Measurements from ENCODE around the gene CCDC39. TPM values are rescaled to one million over a fixed set of nuclear protein-coding genes. Genes with fewer than 3 reads are reported as not detected.
"Not testable (repeated sequence)": the region's sequence is repeated elsewhere in the genome, so short reads cannot be mapped to it uniquely, and the experiment has no call there.

The CCDC39 gene
- total and polyA plus RNA-seq, 4 donors = 0.59 to 6.7 (median 3.5) TPM

DNA sequence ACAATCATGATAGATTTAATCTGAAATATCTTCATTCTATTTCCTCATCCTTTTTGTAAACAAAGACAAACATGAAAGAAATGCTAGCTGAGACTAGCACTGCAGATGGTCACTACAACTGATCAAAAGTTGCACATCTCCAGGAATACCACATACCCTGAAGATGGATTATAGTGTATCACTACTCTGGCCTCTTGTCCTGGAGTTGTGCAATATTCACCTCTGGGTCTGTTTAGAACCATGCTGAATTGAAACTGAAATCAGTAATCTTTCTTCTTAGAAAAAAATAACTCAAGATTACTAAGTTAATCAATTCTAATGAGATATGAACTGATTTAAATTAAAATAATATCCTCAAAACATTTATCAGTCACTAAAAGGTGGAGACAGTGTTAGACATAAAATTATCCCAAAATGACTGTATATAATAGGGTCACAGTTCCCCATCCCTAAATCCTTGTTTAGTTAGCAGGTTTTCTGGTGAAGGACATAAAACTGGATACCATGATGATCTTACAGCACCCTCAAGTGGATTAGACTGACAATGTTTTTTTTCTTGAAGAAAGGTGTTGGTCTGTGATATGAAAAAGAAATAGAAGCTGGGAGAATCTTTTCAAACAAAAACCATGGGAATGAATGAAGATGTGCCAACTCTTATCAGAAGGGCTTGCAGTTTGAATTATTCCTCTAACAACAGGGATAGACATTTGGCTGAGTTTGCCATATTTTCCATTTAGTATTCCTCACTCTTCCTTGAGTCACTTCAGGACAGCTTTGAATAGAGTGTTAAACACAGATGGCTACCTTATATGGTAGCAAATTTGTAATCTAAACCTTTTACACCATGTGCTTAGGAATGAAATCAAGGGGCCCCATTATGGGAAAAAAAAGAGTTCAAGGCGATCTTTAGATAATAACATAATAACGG lies 84.4 kb downstream of the CCDC39 start:
- TF ChIP-seq, protein P1, sequence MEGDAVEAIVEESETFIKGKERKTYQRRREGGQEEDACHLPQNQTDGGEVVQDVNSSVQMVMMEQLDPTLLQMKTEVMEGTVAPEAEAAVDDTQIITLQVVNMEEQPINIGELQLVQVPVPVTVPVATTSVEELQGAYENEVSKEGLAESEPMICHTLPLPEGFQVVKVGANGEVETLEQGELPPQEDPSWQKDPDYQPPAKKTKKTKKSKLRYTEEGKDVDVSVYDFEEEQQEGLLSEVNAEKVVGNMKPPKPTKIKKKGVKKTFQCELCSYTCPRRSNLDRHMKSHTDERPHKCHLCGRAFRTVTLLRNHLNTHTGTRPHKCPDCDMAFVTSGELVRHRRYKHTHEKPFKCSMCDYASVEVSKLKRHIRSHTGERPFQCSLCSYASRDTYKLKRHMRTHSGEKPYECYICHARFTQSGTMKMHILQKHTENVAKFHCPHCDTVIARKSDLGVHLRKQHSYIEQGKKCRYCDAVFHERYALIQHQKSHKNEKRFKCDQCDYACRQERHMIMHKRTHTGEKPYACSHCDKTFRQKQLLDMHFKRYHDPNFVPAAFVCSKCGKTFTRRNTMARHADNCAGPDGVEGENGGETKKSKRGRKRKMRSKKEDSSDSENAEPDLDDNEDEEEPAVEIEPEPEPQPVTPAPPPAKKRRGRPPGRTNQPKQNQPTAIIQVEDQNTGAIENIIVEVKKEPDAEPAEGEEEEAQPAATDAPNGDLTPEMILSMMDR (IDR thresholded peaks at IDR 0.05; ENCODE audit: control extremely low read depth, extremely low read depth) = no peak
- DNase-seq (peak in 1 of 3 donors; percentile 13), ATAC-seq (ENCODE audit: insufficient read depth, low FRiP score) (no peak)
- WGBS, 2 donors = 68 to 81% methylated on average over 2 of the region's 2 CpGs
- Histone ChIP-seq H3K36me3 (ENCODE audit: control insufficient read depth in 4 of 4, insufficient read depth in 4 of 4, low read length in 4 of 4) (no peaks in the 10 kb centered on the region), H3K9ac (ENCODE audit: insufficient read depth in 1 of 2, low read length in 2 of 2) (no peak overlapping the region), H3K27ac (ENCODE audit: low read depth in 1 of 2, low read length in 1 of 2) (no peak overlapping the region), H3K27me3 (ENCODE audit: control insufficient read depth in 3 of 3, insufficient read depth in 3 of 3, low read length in 2 of 3) (peaks cover 0 to 13% (median 5%) of the 10 kb centered on the region in 3 donors), H3K9me3 (ENCODE audit: control insufficient read depth in 4 of 4, insufficient read depth in 3 of 4, low read length in 3 of 4) (peaks cover 0 to 3% (median under 1%) of the 10 kb centered on the region in 4 donors), H3K4me1 (ENCODE audit: control insufficient read depth in 5 of 5, insufficient read depth in 5 of 5, low read length in 5 of 5) (no peaks in the 10 kb centered on the region), H3K4me3 (no peak overlapping the region)

DNA sequence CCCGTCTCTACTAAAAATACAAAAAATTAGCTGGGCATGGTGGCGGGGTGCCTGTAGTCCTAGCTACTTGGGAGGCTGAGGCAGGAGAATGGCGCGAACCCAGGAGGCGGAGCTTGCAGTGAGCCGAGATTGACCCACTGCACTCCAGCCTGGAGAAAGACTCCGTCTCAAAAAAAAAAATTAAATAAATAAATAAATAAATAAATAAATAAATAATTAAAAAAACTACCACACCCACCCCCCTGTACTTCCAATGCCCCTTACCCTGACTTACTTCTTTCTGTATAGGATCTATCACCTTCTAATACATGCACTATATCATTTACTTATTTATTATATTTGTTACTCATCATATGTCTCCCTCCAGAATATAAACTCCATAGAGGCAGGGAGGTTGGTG lies 85.7 kb downstream of the CCDC39 start:
- H3K9ac ChIP-seq (ENCODE audit: insufficient read depth in 1 of 2, low read length in 2 of 2); H3K27ac ChIP-seq (ENCODE audit: low read depth in 1 of 2, low read length in 1 of 2); DNase-seq; H3K4me1 ChIP-seq (ENCODE audit: control insufficient read depth in 5 of 5, insufficient read depth in 5 of 5, low read length in 5 of 5); ATAC-seq (ENCODE audit: insufficient read depth, low FRiP score); H3K9me3 ChIP-seq (ENCODE audit: control insufficient read depth in 4 of 4, insufficient read depth in 3 of 4, low read length in 3 of 4); H3K4me3 ChIP-seq; H3K27me3 ChIP-seq (ENCODE audit: control insufficient read depth in 3 of 3, insufficient read depth in 3 of 3, low read length in 2 of 3); H3K36me3 ChIP-seq (ENCODE audit: control insufficient read depth in 4 of 4, insufficient read depth in 4 of 4, low read length in 4 of 4): not testable (repeated sequence)
- WGBS, 2 donors = 95 to 96% methylated on average over 7 of the region's 7 CpGs

DNA sequence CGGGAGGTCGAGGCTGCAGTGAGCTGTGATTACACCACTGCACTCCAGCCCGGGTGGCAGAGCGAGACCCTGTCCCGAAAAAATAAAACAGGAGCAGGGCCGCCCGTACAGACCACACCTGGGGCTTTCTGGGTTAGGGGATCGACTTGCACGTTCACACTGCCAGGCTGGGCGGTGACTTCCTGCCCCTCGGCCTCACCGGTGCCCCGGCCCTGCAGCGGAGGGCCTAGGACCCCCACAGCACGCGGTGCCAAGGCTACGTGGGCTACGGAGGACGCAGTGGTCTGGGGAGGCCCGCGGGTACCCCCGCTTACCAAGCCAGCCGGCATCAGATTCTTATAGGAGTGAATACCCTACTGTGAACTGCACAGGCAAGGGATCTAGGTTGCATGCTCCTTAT lies 88.9 kb downstream of the CCDC39 start:
- ATAC-seq (ENCODE audit: insufficient read depth, low FRiP score) (no peak), DNase-seq (no peak)
- Histone ChIP-seq H3K4me1 (ENCODE audit: control insufficient read depth in 5 of 5, insufficient read depth in 5 of 5, low read length in 5 of 5) (no peaks in the 10 kb centered on the region), H3K9me3 (ENCODE audit: control insufficient read depth in 4 of 4, insufficient read depth in 3 of 4, low read length in 3 of 4) (peaks cover 0 to 2% (median 0%) of the 10 kb centered on the region in 4 donors), H3K27ac (ENCODE audit: low read depth in 1 of 2, low read length in 1 of 2) (no peak overlapping the region), H3K4me3 (no peak overlapping the region), H3K27me3 (ENCODE audit: control insufficient read depth in 3 of 3, insufficient read depth in 3 of 3, low read length in 2 of 3) (peaks cover under 1 to 2% (median 2%) of the 10 kb centered on the region in 3 donors), H3K36me3 (ENCODE audit: control insufficient read depth in 4 of 4, insufficient read depth in 4 of 4, low read length in 4 of 4) (no peaks in the 10 kb centered on the region), H3K9ac (ENCODE audit: insufficient read depth in 1 of 2, low read length in 2 of 2) (no peak overlapping the region)
- TF ChIP-seq, protein P1 (IDR thresholded peaks at IDR 0.05; ENCODE audit: control extremely low read depth, extremely low read depth) = no peak
- WGBS, 2 donors = 90 to 91% methylated on average over 23 of the region's 23 CpGs

- WGBS, 2 donors = 70 to 77% methylated on average over 1 of the region's 1 CpG
- DNase-seq = no peak
- H3K36me3 ChIP-seq (ENCODE audit: control insufficient read depth in 4 of 4, insufficient read depth in 4 of 4, low read length in 4 of 4) = no peaks in the 10 kb centered on the region
- no peak for ATAC-seq (ENCODE audit: insufficient read depth, low FRiP score)
- H3K9ac ChIP-seq (ENCODE audit: insufficient read depth in 1 of 2, low read length in 2 of 2) = no peak overlapping the region
- H3K4me3 ChIP-seq = no peak overlapping the region
- H3K27me3 ChIP-seq (ENCODE audit: control insufficient read depth in 3 of 3, insufficient read depth in 3 of 3, low read length in 2 of 3) = peaks cover 0 to 5% (median 2%) of the 10 kb centered on the region in 3 donors
- H3K27ac ChIP-seq (ENCODE audit: low read depth in 1 of 2, low read length in 1 of 2) = no peak overlapping the region
- TF ChIP-seq, protein P1 (IDR thresholded peaks at IDR 0.05; ENCODE audit: control extremely low read depth, extremely low read depth) = no peak
- H3K9me3 ChIP-seq (ENCODE audit: control insufficient read depth in 4 of 4, insufficient read depth in 3 of 4, low read length in 3 of 4) = no peaks in the 10 kb centered on the region
- H3K4me1 ChIP-seq (ENCODE audit: control insufficient read depth in 5 of 5, insufficient read depth in 5 of 5, low read length in 5 of 5) = no peaks in the 10 kb centered on the region
Observed at GRCh38 chr3:180580934-180581333, 98.4 kb downstream of the CCDC39 start.
